Breast epithelium (tissue), 3 donors: ENCODE results near the gene TAOK1.

ENCODE experiments used
- CTCF ChIP-seq, 3 donors: fragments of 450-650 bp; IDR thresholded peaks; one replicate each; pipeline ENCODE4 v1.5.1; 2016 to 2017; ENCODE audit warnings: antibody characterized with exemption in 3 of 3, mild to moderate bottlenecking in 3 of 3, moderate library complexity in 3 of 3
- POLR2A ChIP-seq: fragments of 450-650 bp; IDR thresholded peaks from one replicate; pipeline ENCODE4 v1.6.1; 2016; ENCODE audit warnings: antibody characterized with exemption, mild to moderate bottlenecking, moderate library complexity
- POLR2AphosphoS5 ChIP-seq, 3 donors: sonication (generic); formaldehyde crosslinking; IDR thresholded peaks; one replicate each; pipeline ENCODE4 v1.6.1; 2017; ENCODE audit warnings: antibody characterized with exemption in 3 of 3

GRCh38 chr17:29588017-29588561 lies 197.9 kb downstream of the TAOK1 start:
- no peak for TF ChIP-seq CTCF (IDR thresholded peaks at IDR 0.05)
- no peak for TF ChIP-seq POLR2A
- no peak for TF ChIP-seq POLR2AphosphoS5 (IDR thresholded peaks at IDR 0.05)
